Liver (tissue), 9 donors: Measurements from ENCODE around the gene INO80C. TPM values are rescaled to one million over a fixed set of nuclear protein-coding genes. Genes with fewer than 3 reads are reported as not detected.
A peak's percentile ranks its signal among the peaks of the same experiment; 100 is the strongest.

Experiments
- DNase-seq: peaks from one replicate; pipeline ENCODE4 v3.0.0-alpha.2; 2017; ENCODE audit warnings: low spot score
- H3K27ac ChIP-seq, 2 donors: one replicate each; pipeline ENCODE4 v1.7.0; 2013; ENCODE audit warnings: inconsistent platforms in 2 of 2, low read length in 2 of 2, control low read depth in 1 of 2, low read depth in 1 of 2, mild to moderate bottlenecking in 1 of 2
- H3K27me3 ChIP-seq, 4 donors: one replicate each; pipeline versions ENCODE4 v1.6.1 to v1.7.0; 2013; ENCODE audit warnings: low read length in 3 of 4, inconsistent platforms in 1 of 4, mild to moderate bottlenecking in 1 of 4, moderate library complexity in 1 of 4; ENCODE audit not compliant: control insufficient read depth in 4 of 4, insufficient read depth in 4 of 4
- H3K36me3 ChIP-seq, 4 donors: one replicate each; pipeline versions ENCODE4 v1.6.1 to v1.7.0; 2013; ENCODE audit warnings: low read length in 3 of 4, mild to moderate bottlenecking in 3 of 4, low read depth in 1 of 4, moderate library complexity in 1 of 4; ENCODE audit not compliant: control insufficient read depth in 4 of 4, insufficient read depth in 3 of 4
- H3K4me1 ChIP-seq, 4 donors: one replicate each; pipeline versions ENCODE4 v1.6.1 to v1.7.0; 2013; ENCODE audit warnings: low read length in 3 of 4, mild to moderate bottlenecking in 3 of 4, moderate library complexity in 1 of 4; ENCODE audit not compliant: control insufficient read depth in 4 of 4, insufficient read depth in 4 of 4
- H3K4me3 ChIP-seq, 3 donors: one replicate each; pipeline versions ENCODE4 v1.6.1 to v1.7.0; 2013; ENCODE audit warnings: low read length in 3 of 3, control low read depth in 1 of 3, low read depth in 1 of 3, mild to moderate bottlenecking in 1 of 3
- H3K9ac ChIP-seq, 2 donors: one replicate each; pipeline ENCODE4 v1.7.0; 2013; ENCODE audit warnings: low read length in 2 of 2, mild to moderate bottlenecking in 2 of 2, moderate library complexity in 2 of 2, control low read depth in 1 of 2, low read depth in 1 of 2
- H3K9me3 ChIP-seq, 4 donors: one replicate each; pipeline versions ENCODE4 v1.6.1 to v1.7.0; 2013; ENCODE audit warnings: low read length in 3 of 4; ENCODE audit not compliant: control insufficient read depth in 4 of 4
- EGR1 ChIP-seq, 2 donors: IDR thresholded peaks; 2 replicates each; pipeline ENCODE4 v1.6.1; 2016 to 2018; ENCODE audit warnings: antibody characterized with exemption in 2 of 2, low read depth in 2 of 2
- FOXA1 ChIP-seq: IDR thresholded peaks from 2 replicates; pipeline ENCODE4 v1.6.1; 2016; ENCODE audit warnings: antibody characterized with exemption
- FOXA2 ChIP-seq: IDR thresholded peaks from 2 replicates; pipeline ENCODE4 v1.6.1; 2016; ENCODE audit warnings: antibody characterized with exemption
- GABPA ChIP-seq, 2 donors: IDR thresholded peaks in 1 of 2; conservative IDR thresholded peaks in 1 of 2; 2 replicates each; pipeline ENCODE4 v1.6.1; 2016; ENCODE audit warnings: antibody characterized with exemption in 2 of 2, mild to moderate bottlenecking in 1 of 2, moderate library complexity in 1 of 2
- HNF4G ChIP-seq: IDR thresholded peaks from 2 replicates; pipeline ENCODE4 v1.6.1; 2016; ENCODE audit warnings: antibody characterized with exemption
- JUND ChIP-seq, 2 donors: IDR thresholded peaks; 2 replicates each; pipeline ENCODE4 v1.6.1; 2016; ENCODE audit warnings: antibody characterized with exemption in 2 of 2
- NR2F2 ChIP-seq: IDR thresholded peaks from 2 replicates; pipeline ENCODE4 v1.6.1; 2016; ENCODE audit warnings: antibody characterized with exemption
- RXRA ChIP-seq, 2 donors: IDR thresholded peaks; 2 replicates each; pipeline ENCODE4 v1.6.1; 2017 to 2018; ENCODE audit warnings: antibody characterized with exemption in 2 of 2, mild to moderate bottlenecking in 1 of 2
- SP1 ChIP-seq: IDR thresholded peaks from 2 replicates; pipeline ENCODE4 v1.6.1; 2018; ENCODE audit warnings: antibody characterized with exemption, mild to moderate bottlenecking
- TAF1 ChIP-seq: conservative IDR thresholded peaks from 2 replicates; pipeline ENCODE4 v1.6.1; 2016; ENCODE audit warnings: antibody characterized with exemption, mild to moderate bottlenecking
- YY1 ChIP-seq: IDR thresholded peaks from 2 replicates; pipeline ENCODE4 v1.6.1; 2016; ENCODE audit warnings: antibody characterized with exemption, mild to moderate bottlenecking
- ZBTB33 ChIP-seq: IDR thresholded peaks from 2 replicates; pipeline ENCODE4 v1.6.1; 2016; ENCODE audit warnings: antibody characterized with exemption
- WGBS: extraction: QIAGEN DNeasy Blood & Tissue Kit; methylation state at CpG from one replicate; pipeline ENCODE4 v1.1.7; 2013; 5-methylcytosine and 5-hydroxymethylcytosine counted together
- polyA plus RNA-seq, 2 donors: library from polyadenylated mRNA; stranded (reverse) in 1 of 2; unstranded in 1 of 2; fragments of 200-250 nt in 1 of 2; fragments of >200 nt in 1 of 2; fragmentation: Nextera tagmentation in 1 of 2; extraction: Ambion mirVana in 1 of 2; gene quantifications; one replicate each; pipeline versions ENCODE4 v1.2.1 to v1.2.3, GENCODE V29; 2013 to 2015
- total RNA-seq, 2 donors: library from RNA; depleted of rRNA; stranded (reverse); fragments of >200 nt; gene quantifications; one replicate each; pipeline ENCODE4 v1.2.3, GENCODE V29; 2014
- TF ChIP-seq, protein P1 (sequence below): IDR thresholded peaks from 2 replicates; pipeline ENCODE4 v1.6.1; 2016; ENCODE audit warnings: antibody characterized with exemption
- TF ChIP-seq, protein P2 (sequence below): IDR thresholded peaks from 2 replicates; pipeline ENCODE4 v1.6.1; 2016; ENCODE audit warnings: antibody characterized with exemption
- TF ChIP-seq, protein P3 (sequence below): IDR thresholded peaks from 2 replicates; pipeline ENCODE4 v1.6.1; 2016; ENCODE audit warnings: antibody characterized with exemption, mild to moderate bottlenecking
- donor health status: healthy.
- donor health status: healthy.
- donor health status: healthy.
- donor health status: healthy.
- donor health status: healthy.

INO80C gene
- total and polyA plus RNA-seq, 4 donors, result 4.6 to 13.4 (median 10.5) TPM

GRCh38 chr18:35511428-35511827, 13.7 kb upstream of the INO80C start (continued):
- no peak for TF ChIP-seq ZBTB33
- TF ChIP-seq, protein P1, sequence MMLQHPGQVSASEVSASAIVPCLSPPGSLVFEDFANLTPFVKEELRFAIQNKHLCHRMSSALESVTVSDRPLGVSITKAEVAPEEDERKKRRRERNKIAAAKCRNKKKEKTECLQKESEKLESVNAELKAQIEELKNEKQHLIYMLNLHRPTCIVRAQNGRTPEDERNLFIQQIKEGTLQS, result no peak
- TF ChIP-seq TAF1, result no peak
- TF ChIP-seq, protein P2, sequence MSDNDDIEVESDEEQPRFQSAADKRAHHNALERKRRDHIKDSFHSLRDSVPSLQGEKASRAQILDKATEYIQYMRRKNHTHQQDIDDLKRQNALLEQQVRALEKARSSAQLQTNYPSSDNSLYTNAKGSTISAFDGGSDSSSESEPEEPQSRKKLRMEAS, result no peak

- Histone ChIP-seq H3K9ac (no peak overlapping the region), H3K36me3 (no peaks in the 10 kb centered on the region), H3K27ac (no peak overlapping the region), H3K4me1 (peaks cover 0 to 12% (median 6%) of the 10 kb centered on the region in 4 donors), H3K4me3 (no peak overlapping the region), H3K27me3 (no peaks in the 10 kb centered on the region), H3K9me3 (no peaks in the 10 kb centered on the region)
- WGBS, result 85% methylated on average over 4 of the region's 4 CpGs
- TF ChIP-seq FOXA2 (no peak), RXRA (IDR thresholded peaks at IDR 0.05) (no peak)
- TF ChIP-seq, protein P1, result no peak
- DNase-seq, result peak; percentile 13
Observed at GRCh38 chr18:35510076-35510651, 12.4 kb upstream of the INO80C start.

- Histone ChIP-seq H3K27me3 (no peaks in the 10 kb centered on the region), H3K36me3 (no peaks in the 10 kb centered on the region), H3K4me1 (peaks cover 0 to 12% (median 6%) of the 10 kb centered on the region in 4 donors), H3K9me3 (no peaks in the 10 kb centered on the region), H3K4me3 (no peak overlapping the region), H3K27ac (no peak overlapping the region), H3K9ac (no peak overlapping the region)
- 95% methylated on average over 6 of the region's 6 CpGs for WGBS
- no peak for TF ChIP-seq ZBTB33
- TF ChIP-seq, protein P3, sequence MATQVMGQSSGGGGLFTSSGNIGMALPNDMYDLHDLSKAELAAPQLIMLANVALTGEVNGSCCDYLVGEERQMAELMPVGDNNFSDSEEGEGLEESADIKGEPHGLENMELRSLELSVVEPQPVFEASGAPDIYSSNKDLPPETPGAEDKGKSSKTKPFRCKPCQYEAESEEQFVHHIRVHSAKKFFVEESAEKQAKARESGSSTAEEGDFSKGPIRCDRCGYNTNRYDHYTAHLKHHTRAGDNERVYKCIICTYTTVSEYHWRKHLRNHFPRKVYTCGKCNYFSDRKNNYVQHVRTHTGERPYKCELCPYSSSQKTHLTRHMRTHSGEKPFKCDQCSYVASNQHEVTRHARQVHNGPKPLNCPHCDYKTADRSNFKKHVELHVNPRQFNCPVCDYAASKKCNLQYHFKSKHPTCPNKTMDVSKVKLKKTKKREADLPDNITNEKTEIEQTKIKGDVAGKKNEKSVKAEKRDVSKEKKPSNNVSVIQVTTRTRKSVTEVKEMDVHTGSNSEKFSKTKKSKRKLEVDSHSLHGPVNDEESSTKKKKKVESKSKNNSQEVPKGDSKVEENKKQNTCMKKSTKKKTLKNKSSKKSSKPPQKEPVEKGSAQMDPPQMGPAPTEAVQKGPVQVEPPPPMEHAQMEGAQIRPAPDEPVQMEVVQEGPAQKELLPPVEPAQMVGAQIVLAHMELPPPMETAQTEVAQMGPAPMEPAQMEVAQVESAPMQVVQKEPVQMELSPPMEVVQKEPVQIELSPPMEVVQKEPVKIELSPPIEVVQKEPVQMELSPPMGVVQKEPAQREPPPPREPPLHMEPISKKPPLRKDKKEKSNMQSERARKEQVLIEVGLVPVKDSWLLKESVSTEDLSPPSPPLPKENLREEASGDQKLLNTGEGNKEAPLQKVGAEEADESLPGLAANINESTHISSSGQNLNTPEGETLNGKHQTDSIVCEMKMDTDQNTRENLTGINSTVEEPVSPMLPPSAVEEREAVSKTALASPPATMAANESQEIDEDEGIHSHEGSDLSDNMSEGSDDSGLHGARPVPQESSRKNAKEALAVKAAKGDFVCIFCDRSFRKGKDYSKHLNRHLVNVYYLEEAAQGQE, result no peak
- no peak for TF ChIP-seq FOXA1
- TF ChIP-seq EGR1 (IDR thresholded peaks at IDR 0.05; ENCODE audit: low read depth in 2 of 2), result no peak
- no peak for TF ChIP-seq SP1
- TF ChIP-seq NR2F2, result no peak
- TF ChIP-seq HNF4G, result no peak
- TF ChIP-seq TAF1, result no peak
- TF ChIP-seq YY1, result no peak
- no peak for TF ChIP-seq GABPA (IDR thresholded peaks at IDR 0.05 in 1 of 2, conservative IDR thresholded peaks at IDR 0.05 in 1 of 2)
- no peak for TF ChIP-seq RXRA (IDR thresholded peaks at IDR 0.05)
- TF ChIP-seq JUND (IDR thresholded peaks at IDR 0.05), result no peak
- TF ChIP-seq, protein P1, result no peak
- DNase-seq, result peak; percentile 19
Observed at GRCh38 chr18:35508746-35509338, 11.1 kb upstream of the INO80C start.
